Embryonic facial prominence (tissue), 1 donor: Measurements from ENCODE around the gene CAMK1D.
"Not testable (repeated sequence)": the region's sequence is repeated elsewhere in the genome, so short reads cannot be mapped to it uniquely, and the experiment has no call there.

Experiments used
- DNase-seq: peaks from one replicate; pipeline ENCODE4 v3.0.0-alpha.2; 2016; ENCODE audit errors: extremely low spot score

The CAMK1D gene

DNA sequence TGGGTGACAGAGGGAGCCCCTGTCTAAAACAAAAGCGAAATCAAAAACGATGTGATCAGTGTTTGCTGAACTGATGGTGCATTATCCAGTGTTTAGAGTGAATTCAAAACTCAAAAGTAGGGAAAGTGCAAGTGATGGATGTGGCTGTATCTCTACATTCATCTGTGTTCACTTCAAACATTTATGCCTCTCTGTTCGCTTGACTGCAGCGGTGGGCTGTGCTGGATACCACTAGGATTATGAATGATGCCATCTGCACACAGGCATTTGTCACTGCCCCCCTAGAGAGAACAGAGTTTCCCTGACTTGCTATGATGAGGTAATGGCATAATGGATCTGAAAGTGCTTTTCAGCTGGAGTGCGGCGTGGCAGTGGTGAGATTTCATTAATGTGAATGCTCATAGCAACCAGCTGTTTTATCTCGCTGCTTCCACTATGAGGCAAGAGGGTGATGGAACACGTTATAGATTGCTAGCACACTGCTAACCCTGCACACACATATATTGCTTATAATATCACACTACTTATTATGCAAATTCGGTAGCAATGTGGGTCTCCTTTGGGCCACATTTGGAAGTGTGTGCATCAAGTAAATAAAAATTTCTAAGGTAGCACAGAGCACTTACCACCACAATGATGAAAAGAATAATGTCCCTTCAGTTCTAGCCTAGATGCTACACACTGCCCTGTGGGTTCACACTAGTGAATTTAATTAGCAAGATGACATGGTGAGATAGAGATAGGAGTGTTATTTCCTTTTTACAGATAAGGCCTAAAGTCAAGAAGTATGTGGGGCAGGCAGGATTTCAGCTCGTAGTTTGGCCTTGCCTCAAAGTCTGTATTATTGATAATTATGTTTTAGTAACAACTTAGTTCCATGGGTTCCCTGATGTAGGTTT, 164.7 kb downstream of the CAMK1D start:
- DNase-seq, result no peak

DNA sequence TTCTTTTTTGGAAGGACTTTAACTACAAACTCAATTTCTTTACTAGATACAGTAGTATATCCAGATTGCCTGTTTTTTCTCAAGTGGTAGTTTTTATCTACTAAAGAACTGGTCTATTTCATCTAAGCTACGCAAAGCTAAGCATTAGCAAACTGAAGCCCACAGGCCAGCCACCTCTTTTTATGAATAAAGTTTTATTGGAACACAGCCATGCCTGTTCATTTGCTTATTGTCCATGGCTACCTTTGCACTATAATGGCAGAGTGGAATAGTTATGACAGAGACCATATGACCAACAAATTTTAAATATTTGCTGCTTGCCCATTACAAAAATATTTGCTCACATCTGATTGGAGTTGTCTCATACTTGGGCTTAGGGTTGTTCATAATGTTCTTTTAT, 168.7 kb downstream of the CAMK1D start:
- no peak for DNase-seq

DNA sequence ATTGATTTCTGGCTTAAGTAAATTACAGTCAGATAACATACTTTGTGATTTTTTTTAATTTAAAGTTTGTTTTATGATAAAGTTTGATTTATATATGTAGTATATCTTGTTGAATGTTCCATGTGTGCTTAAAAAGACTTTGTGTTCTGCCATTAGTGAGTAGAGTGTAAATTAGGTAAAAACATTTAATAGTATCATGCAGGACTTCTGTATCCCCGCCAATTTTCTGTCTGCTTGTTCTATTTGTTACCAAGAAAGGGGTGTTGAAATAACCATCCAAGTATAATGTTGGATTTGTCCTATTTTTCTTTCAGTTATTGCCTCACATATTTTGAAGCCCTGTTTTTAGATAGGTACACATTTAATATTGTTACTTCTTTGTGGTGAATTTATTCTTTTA, 172.1 kb downstream of the CAMK1D start:
- DNase-seq, result no peak

DNA sequence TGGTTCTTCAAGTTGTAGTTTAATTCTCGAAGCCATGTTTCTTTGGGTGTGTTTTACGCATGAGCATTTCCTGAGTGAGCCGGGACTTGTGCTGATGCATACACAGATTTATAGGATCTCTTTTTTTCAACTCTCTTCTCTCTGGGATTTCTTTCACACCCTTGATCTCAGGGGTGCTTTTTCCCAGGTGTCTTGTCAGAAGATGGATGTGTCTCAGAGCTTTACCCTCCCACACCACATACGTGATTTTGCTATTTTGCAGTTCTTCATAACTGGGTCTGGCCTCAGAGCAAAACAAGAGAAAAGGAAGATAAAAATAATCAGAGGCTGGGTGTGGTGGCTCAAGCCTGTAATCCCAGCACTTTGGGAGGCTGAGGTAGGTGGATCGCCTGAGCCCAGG, 177.0 kb downstream of the CAMK1D start:
- no peak for DNase-seq

DNA sequence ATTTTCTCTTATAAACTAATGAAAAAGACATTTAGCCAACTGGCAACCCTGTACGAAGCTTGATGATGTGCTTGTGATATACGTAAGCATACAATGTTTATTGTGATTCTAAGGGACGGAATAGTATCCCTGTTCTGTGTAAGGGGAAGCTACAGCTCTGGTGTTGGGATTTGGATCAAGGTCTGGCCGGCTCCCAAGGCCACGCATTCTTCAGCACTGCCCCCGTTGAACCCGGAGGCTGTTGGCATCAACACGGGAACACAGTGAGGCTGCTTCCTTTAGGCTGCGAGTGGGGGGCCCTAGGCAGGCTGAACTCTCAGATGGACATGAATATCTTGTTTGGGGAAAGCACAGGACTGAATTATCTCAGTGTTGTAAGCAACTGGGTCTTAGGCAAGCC, 180.6 kb downstream of the CAMK1D start:
- no peak for DNase-seq

DNA sequence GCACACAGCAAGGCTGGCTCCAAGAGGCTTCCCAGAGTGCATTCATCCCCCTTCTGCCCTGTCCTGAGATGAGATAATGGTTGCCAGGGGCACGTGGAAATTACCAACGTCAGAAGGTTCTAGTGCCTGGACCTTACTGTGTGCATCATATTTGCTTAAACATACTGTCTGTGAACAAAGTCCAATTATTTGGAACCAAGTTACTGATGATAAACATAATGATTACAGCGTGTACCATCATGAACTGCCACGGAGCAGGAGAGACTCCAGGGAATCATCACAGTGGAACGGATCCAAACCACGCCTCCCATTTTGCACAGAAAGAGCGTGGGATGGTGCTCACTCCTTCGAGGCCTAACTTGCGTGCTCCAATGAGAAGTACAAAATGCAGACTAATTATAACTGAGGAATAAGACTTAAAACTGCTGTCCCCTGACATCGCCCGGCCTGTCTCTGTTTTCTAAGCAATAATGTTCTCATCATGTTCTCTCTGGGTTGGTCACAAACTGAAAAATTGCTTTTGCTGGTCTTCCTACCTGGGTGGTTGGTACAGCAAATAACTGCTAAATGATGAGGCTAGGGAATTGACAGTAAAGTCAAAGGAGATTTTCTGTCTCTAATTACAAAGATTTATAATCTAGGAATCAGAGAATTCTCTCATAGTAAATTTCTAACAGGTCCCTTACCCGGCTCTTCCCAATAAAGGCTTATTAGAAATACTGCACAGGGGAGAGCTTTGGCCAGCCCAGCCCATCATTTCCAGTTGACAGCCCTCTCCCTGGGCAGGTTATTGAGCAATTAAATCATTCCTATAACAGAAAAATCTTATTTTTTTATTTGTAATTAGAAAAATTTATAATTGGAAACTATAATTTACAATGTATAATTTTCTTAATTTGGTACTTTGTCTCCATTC, 182.2 kb downstream of the CAMK1D start:
- no peak for DNase-seq

DNA sequence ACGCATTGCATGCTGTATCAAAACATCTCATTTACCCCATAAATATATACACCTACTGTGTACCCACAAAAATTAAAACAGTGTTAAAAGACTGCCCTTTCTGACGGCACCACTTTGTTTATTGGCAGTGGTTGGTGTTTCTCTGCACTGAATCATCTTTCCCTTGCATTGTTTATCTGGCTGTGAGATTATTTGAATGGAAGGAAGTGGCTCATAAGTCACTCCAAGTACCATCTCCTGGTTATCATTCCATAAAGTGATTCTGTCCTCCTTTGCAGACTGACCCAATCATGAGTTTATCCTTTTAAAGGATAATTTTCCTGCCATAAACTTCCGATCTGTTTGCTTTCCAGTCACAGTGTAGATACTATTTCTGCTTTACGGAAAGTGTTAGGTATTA, 183.8 kb downstream of the CAMK1D start:
- DNase-seq, result no peak

DNA sequence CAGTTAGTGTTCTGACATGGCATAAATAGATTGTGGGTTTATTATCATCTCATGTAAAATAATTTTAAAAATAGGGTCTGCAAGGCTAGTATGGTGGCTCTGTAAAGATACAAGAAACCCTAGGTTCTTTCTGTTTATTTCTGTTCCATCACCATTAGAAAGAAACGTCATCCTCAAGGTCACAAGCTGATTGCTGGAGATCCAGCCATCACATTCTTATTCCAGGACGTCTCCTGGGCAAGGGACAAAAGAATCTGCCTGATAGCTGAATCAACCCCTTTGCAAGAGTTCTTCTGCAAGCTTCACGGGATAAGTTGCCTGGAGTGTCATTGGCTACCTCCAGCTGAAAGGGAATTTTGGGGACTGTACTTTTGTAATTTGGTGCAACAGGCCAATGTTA, 184.4 kb downstream of the CAMK1D start:
- no peak for DNase-seq

DNA sequence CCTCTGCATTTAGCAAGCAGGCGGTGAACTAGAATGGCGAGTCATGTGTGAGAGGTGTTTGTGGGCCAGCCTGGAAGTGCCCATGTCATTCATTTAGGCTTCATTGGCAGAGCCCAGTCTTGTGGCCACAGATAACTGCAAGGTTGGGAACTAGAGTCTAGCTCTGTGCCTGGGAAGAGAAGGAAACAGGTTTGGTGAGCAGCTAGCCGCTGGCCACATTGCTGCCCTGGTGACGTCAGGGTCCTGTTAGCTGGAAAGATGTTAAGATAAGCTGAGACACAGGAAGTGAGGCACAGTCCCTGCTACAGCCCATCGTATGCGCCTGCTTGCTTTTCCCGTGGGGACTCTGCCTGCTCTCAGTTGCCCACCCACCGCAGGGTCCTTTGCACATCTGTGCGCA, 185.5 kb downstream of the CAMK1D start:
- DNase-seq, result no peak

DNA sequence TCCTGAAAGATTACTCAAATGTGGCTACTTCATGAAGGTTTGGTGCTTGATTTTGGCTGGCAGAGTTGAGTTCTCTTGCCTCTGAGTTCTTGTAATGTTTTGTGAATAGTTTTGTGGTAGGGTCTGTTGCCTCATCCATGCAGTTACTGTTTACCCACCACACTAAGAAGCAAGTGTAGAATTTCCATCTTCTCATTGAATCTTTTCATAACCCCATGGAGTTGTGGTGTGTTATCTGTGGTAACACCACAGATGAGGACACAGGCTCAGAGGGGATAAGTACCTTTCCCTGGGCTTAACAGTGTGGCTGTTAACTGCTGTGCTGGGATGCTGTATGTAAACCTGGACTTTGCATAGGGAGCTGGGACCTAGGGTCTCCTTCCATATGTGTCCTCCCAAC, 186.3 kb downstream of the CAMK1D start:
- no peak for DNase-seq

DNA sequence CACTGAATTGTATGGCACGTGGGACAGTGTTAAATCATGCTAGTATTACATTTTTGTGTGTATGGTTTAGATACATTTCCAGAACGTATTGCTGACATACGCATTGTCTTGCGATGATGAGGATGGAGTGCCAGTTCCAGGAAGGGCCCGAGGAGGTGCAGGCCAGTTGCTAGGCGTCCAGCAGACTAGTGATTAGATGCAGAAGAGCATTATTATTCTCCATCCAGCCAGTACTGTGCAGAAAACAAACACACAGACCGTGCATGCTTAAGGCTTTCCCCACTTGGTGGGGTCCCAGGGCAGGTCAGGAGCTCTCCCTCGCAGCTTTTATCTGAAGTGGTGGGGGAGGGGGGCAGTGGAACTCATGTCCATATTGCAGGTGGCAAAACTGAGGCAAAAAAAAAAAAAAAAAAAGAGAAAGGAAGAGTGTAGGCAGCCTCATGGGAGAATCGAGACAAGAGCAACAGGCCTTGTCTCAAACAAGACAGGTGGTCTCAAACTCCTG, 189.2 kb downstream of the CAMK1D start:
- no peak for DNase-seq

DNA sequence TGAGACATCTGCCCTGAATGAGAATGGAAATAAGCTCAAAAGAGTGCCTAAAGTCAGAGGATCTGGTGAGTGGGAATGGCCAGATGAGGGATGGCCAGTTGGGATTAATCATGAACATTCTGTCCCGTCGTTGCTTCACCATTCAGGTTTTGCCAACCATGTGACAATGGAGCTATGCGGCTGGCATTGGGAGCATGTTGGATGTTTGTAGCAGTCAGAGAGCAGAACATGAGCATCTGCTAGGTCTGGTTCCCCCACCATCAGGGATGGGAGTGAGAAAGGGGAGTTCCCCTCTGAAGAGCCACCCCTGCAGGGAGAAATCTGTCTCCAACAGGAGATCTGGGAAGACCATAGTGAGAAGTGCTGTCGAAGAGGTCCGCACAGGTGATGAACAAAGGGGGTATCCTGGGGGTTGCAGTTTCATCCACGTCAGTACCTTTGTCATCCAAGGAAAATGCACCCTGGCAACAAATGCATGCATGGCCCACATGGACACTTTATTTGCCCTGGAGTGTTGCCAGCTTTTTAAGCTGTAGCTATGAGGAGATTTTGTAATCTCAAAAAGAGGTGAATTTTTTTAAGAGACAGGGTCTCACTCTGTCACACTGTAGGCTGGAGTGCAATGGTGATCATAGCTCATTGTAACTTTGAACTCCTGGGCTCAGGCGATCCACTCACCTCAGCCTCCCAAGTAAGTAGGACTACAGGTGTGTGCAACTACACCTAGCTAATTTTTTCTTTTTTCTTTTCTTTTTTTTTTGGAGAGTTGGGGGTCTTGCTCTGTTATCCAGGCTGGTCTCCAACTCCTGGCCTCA, 190.2 kb downstream of the CAMK1D start:
- DNase-seq, result no peak

DNA sequence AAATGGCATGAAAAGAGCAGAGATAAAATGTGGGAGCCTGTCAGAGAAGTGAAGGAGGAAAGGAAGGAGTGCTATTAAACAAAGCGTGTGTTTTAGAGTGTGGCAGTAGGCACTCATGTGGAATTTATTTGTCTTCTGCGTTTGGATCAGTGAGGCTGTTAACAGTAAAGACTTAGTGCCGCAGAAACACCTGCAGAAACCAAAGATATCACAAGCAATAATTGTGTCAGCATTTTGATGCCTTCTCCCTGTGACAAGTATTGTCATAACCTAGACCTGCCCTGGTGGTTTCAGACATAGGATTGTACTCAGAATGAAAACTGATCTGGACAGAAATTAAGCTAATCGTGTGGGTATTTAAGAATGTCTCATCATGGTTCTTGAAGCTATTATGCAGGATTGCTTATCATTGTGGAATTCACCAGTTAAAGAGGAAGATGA, 191.0 kb downstream of the CAMK1D start:
- DNase-seq, result peak; percentile 36

DNA sequence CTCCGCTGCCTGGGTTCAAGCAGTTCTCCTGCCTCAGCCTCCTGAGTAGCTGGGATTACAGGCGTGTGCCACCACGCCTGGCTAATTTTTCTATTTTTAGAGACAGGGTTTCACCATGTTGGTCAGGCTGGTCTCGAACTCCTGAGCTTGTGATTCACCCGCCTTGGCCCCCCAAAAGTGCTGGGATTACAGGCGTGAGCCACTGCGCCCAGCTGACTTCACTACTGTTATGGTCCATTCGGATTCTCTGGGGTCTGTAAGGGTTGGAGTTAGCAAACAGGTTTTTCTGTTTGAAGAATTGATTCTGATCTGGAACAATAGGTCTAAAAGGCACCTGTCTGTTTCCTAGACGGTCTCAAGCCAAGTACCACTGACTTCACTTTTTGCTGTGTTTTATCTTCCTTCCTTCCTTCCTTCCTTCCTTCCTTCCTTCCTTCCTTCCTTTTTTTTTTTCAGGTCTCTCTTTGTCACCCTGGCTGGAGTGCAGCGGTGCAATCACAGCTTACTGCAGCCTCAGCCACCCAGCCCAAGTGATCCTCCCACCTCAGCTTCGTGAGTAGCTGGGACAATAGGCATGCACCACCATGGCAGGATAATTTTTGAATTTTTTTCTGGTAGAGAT, 192.2 kb downstream of the CAMK1D start:
- no peak for DNase-seq

DNA sequence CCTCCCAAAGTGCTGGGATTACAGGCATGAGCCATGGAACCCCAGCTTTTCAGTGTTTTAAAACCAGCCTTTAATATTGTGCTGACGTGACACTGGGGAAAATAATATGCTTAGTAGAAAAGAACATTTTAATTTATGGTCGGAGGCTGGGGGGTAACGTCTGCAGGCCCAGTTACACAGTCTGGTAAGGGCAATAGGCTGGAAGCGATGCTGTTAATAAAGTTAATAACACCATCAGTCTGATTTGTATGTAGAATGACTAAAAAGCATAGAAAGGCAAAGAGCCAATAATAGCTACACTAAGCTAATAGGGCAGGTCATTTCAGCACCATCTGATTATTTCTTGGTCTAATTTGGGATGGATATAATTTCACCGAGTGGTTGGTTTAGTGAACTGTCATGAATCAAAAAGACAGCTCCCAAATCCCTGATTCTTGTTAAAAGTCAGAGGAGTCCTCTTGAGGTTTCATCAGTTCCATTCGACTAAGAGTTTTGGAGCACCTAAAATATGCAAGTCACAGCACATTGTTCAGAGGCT, 192.9 kb downstream of the CAMK1D start:
- DNase-seq, result no peak

DNA sequence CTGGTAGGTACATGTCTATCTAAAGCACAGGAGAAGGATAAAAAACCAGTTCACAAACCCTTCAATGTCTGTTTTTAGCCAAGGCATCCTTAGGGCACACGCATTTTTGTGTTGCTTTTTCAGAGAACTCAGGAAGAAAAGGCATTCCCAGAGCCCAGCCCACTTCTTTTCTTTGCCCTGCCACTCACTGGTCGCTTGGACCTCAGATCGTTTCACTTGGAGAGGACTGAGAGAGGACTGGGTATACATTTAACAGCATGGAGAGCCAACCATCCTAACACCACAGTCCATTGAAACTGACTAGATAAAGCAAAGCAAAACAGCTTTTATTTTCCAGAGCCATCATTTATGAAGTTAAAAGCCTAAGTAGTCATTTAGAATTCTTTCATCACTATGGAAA, 194.2 kb downstream of the CAMK1D start:
- DNase-seq, result no peak

DNA sequence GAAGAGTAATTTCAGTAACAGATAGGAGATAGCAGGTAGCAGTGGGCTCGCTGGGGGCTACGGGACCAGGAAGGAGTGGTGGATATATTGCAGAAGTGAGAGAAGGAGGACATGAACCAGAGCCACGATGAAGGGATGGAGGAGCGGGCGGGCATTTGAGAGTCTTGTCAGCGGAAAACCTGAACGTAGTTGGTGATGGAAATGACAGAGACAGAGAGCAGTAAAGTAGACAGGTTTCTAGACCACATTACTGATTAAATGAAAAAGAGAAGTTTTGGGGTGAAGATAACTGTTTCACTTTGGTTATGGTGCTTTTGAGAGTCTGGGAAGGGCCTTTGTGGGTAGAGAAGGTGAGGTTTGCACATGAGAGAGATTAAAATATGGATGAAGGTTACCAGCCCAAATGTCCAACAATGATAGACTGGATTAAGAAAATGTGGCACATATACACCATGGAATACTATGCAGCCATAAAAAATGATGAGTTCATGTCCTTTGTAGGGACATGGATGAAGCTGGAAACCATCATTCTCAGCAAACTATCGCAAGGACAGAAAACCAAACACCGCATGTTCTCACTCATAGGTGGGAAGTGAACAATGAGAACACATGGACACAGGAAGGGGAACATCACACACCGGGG, 196.9 kb downstream of the CAMK1D start:
- not testable (repeated sequence) for DNase-seq

DNA sequence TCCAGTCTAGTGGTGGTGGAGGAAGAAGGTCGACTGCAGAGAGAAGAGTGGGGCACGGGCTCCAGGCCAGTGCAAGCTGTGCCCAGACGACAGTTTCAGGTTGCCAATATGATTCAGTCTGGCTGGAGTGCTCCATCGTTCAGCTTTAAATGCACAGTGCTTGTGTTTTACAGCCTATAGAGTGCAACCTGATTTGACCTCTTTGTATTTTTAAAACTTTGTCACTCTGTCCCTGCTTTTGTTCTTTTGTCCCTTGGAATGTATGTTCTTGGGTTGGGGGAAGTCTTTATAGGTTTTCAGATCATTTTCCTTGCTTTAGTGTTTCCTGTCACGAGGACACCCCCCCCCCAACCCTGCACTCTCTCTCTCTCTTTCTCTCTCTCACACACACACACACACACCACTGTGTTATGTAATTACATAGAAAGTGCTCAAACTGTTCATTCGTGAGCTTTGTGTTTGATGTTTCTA, 198.0 kb downstream of the CAMK1D start:
- DNase-seq, result no peak

DNA sequence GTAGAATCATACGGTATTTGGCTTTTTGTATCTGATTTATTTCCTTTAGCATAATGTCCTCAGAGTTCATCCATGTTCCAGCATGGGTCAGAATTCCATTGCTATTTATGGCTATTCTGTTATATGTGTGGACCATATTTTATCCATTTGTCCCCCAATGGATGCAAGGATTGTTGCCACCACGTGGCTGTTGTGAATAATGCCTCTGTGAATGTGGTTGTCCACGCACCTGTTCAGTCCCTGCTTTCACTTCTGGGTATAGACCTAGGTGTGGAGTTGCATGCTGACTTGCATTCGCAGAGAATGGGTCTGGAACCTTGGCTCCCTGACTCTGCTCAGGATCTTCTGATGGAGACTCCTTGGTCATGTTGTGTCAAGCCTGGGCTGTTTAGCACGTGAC, 199.9 kb downstream of the CAMK1D start:
- no peak for DNase-seq

DNA sequence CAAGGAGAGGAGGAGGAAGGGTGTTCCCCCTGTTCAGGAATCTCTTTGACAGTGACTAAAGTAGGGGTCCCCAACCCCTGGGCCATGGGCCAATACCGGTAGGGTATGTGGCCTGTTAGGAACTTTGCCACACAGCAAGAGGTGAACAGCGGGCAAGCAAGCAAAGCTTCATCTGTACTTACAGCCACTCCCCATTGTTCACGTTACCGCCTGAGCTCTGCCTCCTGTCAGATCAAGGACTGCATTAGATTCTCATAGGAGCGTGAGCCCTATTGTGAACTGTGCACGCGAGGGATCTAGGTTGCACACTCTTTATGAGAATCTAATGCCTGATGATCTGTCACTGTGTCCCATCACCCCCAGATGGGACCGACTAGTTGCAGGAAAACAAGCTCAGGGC, 201.6 kb downstream of the CAMK1D start:
- no peak for DNase-seq
